IgD-negative memory B cell (primary cell): ENCODE measurements around the gene PLPP4. TPM values are rescaled to one million over a fixed set of nuclear protein-coding genes. Genes with fewer than 3 reads are reported as not detected.

ENCODE experiments used
- H3K27ac Mint-ChIP-seq, 3 donors: one replicate each; pipeline ENCODE4 v1.8.0; 2020 to 2022; ENCODE audit warnings: mild to moderate bottlenecking in 3 of 3, mixed read lengths in 3 of 3, moderate library complexity in 1 of 3
- H3K27me3 Mint-ChIP-seq: one replicate; pipeline ENCODE4 v1.8.0; 2021; ENCODE audit warnings: mixed read lengths
- H3K36me3 Mint-ChIP-seq: one replicate; pipeline ENCODE4 v1.8.0; 2020; ENCODE audit warnings: mild to moderate bottlenecking, mixed read lengths
- H3K4me1 Mint-ChIP-seq, 3 donors: one replicate each; pipeline ENCODE4 v1.8.0; 2020 to 2022; ENCODE audit warnings: mixed read lengths in 3 of 3, mild to moderate bottlenecking in 1 of 3
- H3K4me3 Mint-ChIP-seq, 4 donors: one replicate each; pipeline ENCODE4 v1.8.0; 2020 to 2022; ENCODE audit warnings: mild to moderate bottlenecking in 4 of 4, mixed read lengths in 4 of 4, moderate library complexity in 3 of 4
- H3K9me3 Mint-ChIP-seq, 3 donors: one replicate each; pipeline ENCODE4 v1.8.0; 2020 to 2021; ENCODE audit warnings: mixed read lengths in 3 of 3, mild to moderate bottlenecking in 1 of 3
- polyA plus RNA-seq: library from polyadenylated mRNA; unstranded; fragments of 300-500 nt; fragmentation: Illumina TruSeq; gene quantifications from one replicate; pipeline ENCODE4 v1.2.3, GENCODE V29; 2021

The PLPP4 gene
- polyA plus RNA-seq, 1 donor from 2014 or later: not detected

DNA sequence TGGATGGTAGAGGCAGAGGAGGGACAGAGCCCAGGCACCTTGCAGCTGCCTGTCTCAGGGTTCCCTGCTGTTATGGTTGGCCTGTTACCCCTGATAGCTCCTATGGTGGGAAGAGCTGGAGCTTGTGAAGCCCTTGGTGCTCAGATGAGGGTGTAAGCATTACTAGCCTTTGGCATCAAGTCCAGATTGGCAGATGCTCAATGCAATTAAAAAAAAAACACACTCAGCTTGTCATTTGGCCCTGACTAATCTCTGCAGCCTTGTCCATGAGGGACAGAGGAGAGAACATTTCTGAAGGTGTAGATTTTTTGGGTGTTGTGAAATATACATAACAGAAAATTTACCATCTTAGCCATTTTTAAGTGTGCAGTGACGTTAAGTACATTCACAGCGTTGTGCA, 86.3 kb downstream of the PLPP4 start:
- peaks cover 0 to 5% (median 3%) of the 10 kb centered on the region in 3 donors for H3K9me3 Mint-ChIP-seq
- no peaks in the 10 kb centered on the region for H3K4me1 Mint-ChIP-seq
- H3K27ac Mint-ChIP-seq: no peak overlapping the region

DNA sequence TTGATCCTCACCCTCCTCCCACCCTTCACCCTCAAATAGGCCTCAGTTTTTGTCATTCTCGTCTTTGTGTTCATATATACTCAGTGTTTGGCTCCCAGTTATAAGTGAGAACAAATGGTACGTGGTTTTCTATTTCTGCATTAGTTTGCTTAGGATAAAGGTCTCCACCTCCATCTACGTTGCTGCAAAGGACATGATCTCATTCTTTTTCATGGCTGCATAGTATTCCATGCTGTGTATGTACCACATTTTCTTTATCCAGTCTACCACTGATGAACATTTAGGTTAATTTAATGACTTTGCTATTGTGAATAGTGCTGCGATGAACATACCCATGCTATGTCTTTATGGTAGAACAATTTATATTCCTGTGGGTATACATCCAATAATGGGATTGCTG, 91.2 kb downstream of the PLPP4 start:
- no peaks in the 10 kb centered on the region for H3K4me1 Mint-ChIP-seq
- H3K27ac Mint-ChIP-seq: no peak overlapping the region
- H3K9me3 Mint-ChIP-seq: peaks cover 0 to 6% (median 5%) of the 10 kb centered on the region in 3 donors
- no peaks in the 10 kb centered on the region for H3K27me3 Mint-ChIP-seq
- no peak overlapping the region for H3K4me3 Mint-ChIP-seq
- H3K36me3 Mint-ChIP-seq: no peaks in the 10 kb centered on the region

More for the DNA sequence above, 86.3 kb downstream of the PLPP4 start:
- Mint-ChIP-seq H3K36me3 (no peaks in the 10 kb centered on the region), H3K27me3 (peaks cover 4% of the 10 kb centered on the region), H3K4me3 (no peak overlapping the region)

DNA sequence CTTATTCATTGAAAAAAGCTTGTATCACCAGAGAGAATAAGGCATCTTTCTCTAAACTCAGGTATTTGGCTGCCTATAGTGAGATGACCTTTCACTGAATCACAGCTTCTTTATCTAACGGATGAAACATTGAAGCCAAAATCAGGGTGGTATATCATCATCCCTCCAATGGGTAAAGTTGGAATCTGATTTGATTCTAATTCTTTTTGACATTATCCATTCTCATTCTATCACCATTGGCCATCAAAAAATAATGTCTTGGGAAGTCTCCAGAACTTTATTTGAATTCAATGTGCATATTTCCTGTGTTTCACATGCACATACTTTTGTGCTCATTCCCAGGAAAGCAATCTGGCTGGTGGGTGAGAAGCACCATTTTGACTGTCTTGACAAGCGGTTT, 95.2 kb downstream of the PLPP4 start:
- H3K9me3 Mint-ChIP-seq: peaks cover 4 to 18% (median 6%) of the 10 kb centered on the region in 3 donors
- no peak overlapping the region for H3K27ac Mint-ChIP-seq
- no peaks in the 10 kb centered on the region for H3K4me1 Mint-ChIP-seq
- H3K36me3 Mint-ChIP-seq: no peaks in the 10 kb centered on the region
- no peaks in the 10 kb centered on the region for H3K27me3 Mint-ChIP-seq
- no peak overlapping the region for H3K4me3 Mint-ChIP-seq

DNA sequence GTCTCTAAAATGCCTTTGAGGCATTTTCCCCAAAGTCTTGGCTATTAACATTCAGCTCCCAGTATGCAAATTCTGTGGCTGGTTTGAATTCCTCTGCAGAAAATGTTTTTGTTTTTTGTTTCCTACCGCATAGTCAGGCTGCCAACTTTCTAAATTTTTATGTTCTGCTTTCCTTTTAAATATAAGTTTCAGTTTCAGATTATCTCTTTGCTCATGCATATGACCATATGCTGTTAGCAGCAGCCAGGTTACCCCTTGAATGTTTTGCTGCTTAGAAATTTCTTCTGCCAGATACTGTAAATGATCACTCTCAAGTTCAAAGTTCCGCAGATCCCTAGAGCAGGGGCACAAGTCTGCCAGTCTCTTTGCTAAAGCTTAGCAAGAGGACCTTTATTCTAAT, 96.9 kb downstream of the PLPP4 start:
- H3K4me3 Mint-ChIP-seq: no peak overlapping the region
- no peaks in the 10 kb centered on the region for H3K4me1 Mint-ChIP-seq
- no peaks in the 10 kb centered on the region for H3K27me3 Mint-ChIP-seq
- peaks cover 2 to 13% (median 4%) of the 10 kb centered on the region in 3 donors for H3K9me3 Mint-ChIP-seq
- H3K36me3 Mint-ChIP-seq: no peaks in the 10 kb centered on the region
- no peak overlapping the region for H3K27ac Mint-ChIP-seq

DNA sequence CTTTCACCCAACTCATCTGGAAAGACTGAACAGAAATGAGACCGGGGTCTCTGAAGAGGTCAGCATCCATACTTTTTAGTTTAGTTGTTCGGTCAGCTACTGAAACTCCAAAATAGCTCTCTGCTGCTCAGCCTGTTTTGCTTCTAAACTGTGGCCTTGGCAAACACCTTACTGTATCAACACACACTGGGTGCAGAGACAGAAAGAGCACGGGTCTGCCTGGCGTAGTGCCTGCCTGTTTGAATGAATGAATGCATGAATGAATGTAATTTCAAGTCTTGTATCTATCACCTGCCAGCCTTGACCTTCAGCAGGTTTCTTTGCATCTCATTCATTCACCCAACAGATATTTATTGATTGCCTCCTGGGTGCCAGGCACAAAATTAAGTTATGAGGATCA, 98.4 kb downstream of the PLPP4 start:
- H3K4me1 Mint-ChIP-seq: no peaks in the 10 kb centered on the region
- no peak overlapping the region for H3K4me3 Mint-ChIP-seq
- no peaks in the 10 kb centered on the region for H3K27me3 Mint-ChIP-seq
- peaks cover 2 to 13% (median 4%) of the 10 kb centered on the region in 3 donors for H3K9me3 Mint-ChIP-seq
- no peaks in the 10 kb centered on the region for H3K36me3 Mint-ChIP-seq
- H3K27ac Mint-ChIP-seq: no peak overlapping the region

DNA sequence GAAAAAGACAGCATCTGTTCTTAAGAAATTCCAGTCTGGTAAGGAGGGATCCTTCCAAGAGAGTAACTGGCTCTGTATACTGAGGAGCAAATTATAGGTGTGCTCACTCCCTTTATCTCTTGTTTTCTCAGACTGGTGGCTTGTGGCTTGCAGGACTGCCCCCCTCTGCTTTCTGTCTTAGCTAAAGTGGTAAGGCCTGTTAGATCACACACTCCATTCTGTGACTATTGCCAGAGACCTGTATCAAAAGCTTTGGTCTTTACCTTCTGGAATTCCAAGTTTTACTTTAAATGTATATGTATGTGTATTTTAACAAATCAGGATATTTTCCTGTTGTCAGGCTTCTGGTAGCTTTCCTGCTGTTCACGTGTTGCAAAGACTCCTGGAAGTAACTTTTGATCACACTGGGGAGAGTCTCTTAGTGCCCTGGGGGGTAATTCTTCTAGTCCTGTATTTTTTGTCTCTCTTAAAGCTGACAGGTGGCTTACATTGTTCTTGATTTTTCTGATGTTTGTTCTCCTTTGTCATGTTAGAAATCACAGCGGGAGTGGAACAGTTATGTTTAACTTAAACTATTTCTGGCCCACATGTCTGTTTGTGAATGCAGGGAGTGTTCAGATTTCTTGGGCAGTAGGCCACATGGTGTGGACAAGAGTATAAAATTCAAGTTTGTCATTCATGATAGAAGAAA, 99.0 kb downstream of the PLPP4 start:
- Mint-ChIP-seq H3K36me3 (no peaks in the 10 kb centered on the region), H3K4me1 (no peaks in the 10 kb centered on the region), H3K4me3 (no peak overlapping the region), H3K27ac (no peak overlapping the region), H3K9me3 (peaks cover 2 to 13% (median 4%) of the 10 kb centered on the region in 3 donors), H3K27me3 (no peaks in the 10 kb centered on the region)

DNA sequence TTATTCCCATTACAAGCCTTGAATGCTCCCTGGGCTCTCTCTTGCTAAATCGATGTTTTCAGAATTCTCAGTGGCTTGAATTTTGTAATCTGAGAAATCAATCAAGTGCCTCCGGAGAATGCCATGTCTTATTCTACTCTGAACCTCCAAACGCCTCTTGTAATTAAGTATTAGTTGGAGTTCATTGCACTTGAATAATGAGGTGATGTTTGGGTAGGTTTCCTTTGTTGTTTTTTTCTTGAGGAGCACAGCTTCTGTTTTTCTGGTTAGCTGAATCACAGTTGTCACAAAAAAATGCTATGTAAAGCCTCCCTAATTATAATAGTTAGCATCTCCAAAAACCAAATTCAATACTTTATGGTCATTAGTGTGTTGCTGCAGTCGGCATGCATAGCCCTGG, 100.3 kb downstream of the PLPP4 start:
- no peaks in the 10 kb centered on the region for H3K36me3 Mint-ChIP-seq
- H3K27me3 Mint-ChIP-seq: no peaks in the 10 kb centered on the region
- no peak overlapping the region for H3K27ac Mint-ChIP-seq
- H3K9me3 Mint-ChIP-seq: peaks cover 2 to 13% (median 5%) of the 10 kb centered on the region in 3 donors
- no peak overlapping the region for H3K4me3 Mint-ChIP-seq
- no peaks in the 10 kb centered on the region for H3K4me1 Mint-ChIP-seq

DNA sequence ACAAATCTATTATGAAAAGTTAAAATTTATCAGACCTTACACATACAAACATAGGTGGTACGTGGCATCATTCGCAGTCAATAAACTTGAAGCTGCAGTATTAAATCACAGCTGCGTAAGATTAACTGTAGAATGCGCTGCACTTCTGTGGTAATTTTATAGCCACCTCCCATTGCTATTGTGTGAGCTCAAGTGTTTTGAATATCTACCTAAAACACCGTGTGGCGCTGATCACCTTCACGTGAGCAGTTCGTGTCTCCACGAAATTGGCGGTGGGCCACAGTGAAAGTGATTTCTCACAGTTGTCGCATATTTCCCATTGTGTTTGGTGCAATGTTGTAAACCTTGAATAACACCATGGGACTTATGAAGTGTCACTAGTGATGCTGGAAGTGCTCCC, 102.8 kb downstream of the PLPP4 start:
- Mint-ChIP-seq H3K27me3 (no peaks in the 10 kb centered on the region), H3K4me3 (no peak overlapping the region), H3K4me1 (no peaks in the 10 kb centered on the region), H3K36me3 (no peaks in the 10 kb centered on the region), H3K9me3 (peaks cover 2 to 6% (median 2%) of the 10 kb centered on the region in 3 donors), H3K27ac (no peak overlapping the region)

DNA sequence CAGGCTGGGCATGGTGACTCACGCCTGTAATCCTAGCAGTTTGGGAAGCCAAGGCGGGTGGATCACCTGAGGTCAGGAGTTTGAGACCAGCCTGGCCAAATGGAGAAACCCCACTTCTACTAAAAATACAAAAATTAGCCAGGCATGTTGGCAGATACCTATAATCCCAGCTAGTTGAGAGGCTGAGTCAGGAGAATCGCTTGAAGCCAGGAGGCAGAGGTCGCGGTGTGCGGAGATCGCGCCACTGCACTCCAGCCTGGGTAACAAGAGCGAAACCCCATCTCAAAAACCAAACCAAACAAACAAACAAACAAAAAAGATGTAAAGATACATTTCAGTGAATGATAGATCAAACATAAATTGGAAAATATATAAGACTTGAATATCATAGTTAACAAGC, 105.9 kb downstream of the PLPP4 start:
- H3K4me1 Mint-ChIP-seq: no peaks in the 10 kb centered on the region

DNA sequence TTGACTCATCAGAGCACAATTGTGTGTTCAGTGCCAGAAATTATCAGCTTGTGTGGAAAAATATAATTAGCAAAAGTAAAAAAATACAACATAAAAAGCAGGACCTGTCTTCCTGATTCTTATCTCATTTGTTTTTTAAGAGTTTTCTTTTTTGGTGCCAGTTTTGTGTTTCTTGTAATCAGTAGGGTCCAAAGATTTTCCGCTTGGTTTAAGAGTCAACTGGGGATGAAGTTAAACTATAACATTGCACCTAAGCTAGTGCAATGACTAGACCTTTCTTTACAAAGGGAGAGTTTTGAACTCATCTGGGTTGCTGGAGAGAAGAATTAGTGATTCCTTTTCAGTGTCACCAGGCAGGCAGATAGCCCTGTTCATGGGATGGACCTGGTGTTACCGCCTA, 113.4 kb downstream of the PLPP4 start:
- Mint-ChIP-seq H3K27ac (no peak overlapping the region), H3K36me3 (no peaks in the 10 kb centered on the region), H3K27me3 (peaks cover 2% of the 10 kb centered on the region), H3K4me3 (no peak overlapping the region), H3K4me1 (no peaks in the 10 kb centered on the region), H3K9me3 (no peaks in the 10 kb centered on the region)

More for the DNA sequence above, 105.9 kb downstream of the PLPP4 start:
- H3K27me3 Mint-ChIP-seq: peaks cover 2% of the 10 kb centered on the region
- H3K4me3 Mint-ChIP-seq: no peak overlapping the region
- H3K27ac Mint-ChIP-seq: no peak overlapping the region
- peaks cover 0 to 5% (median 0%) of the 10 kb centered on the region in 3 donors for H3K9me3 Mint-ChIP-seq
- H3K36me3 Mint-ChIP-seq: no peaks in the 10 kb centered on the region

DNA sequence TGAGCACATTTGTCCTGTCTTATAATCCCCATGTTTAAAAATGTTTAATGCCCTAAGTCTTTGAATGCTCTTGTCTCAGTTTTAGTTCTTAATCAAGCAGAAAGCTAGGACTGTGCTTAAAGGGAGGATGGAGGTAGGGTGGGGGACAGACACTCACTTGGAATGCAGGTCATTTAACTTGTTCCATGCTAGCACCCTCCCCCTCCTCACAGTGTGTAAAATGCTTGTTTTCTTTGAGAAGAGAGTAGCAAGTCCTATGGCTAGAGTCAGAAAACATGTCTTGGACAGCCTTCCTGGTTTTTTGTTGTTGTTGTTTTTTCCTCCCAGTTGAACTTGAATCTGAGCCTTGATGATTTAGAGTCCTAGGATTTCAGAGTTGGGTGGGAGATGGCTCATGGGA, 114.2 kb downstream of the PLPP4 start:
- H3K4me1 Mint-ChIP-seq: no peaks in the 10 kb centered on the region
- H3K36me3 Mint-ChIP-seq: no peaks in the 10 kb centered on the region
- H3K27me3 Mint-ChIP-seq: peaks cover 2% of the 10 kb centered on the region
- no peaks in the 10 kb centered on the region for H3K9me3 Mint-ChIP-seq
- no peak overlapping the region for H3K27ac Mint-ChIP-seq
- H3K4me3 Mint-ChIP-seq: no peak overlapping the region

DNA sequence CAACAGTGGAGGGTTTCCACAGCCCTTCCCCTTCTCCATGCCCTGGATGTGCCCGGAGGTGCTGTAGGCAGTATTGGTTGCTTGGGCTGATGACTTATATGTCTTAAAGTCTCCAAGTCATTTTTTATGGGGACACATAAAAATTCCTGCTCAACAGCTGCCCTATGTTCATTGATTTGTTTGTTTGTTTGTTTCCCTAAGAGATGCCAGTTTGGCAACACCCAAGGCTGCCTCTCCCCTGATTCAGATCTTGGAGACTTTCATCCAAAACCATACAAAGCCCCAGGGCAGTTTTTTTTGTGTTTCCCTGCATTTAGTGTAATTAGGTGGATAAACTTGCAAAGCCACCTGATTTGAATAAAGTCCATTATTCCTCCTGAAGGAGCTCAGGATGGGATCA, 115.3 kb downstream of the PLPP4 start:
- Mint-ChIP-seq H3K27me3 (peaks cover under 1% of the 10 kb centered on the region), H3K9me3 (no peaks in the 10 kb centered on the region), H3K36me3 (no peaks in the 10 kb centered on the region), H3K4me3 (no peak overlapping the region), H3K4me1 (no peaks in the 10 kb centered on the region), H3K27ac (no peak overlapping the region)

DNA sequence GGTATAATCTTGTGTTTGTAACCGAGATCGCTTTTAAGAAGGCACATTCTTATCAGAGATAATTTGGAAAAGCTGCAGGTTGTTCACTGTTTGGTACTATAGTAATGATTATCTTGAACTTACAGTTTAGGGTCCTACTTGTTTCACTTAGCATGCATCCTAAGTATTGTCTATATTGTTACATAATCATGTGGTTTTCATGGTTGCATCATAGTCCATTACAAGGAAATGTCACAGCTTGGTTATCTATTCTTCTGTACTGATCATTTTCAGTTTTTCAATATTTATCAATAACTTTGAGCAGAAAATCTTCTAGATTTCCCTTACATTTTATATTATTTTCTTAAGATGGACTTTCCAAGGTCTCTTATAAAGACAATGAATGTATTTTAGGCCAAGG, 116.3 kb downstream of the PLPP4 start:
- Mint-ChIP-seq H3K4me3 (no peak overlapping the region), H3K36me3 (no peaks in the 10 kb centered on the region), H3K9me3 (no peaks in the 10 kb centered on the region), H3K27ac (no peak overlapping the region), H3K4me1 (no peaks in the 10 kb centered on the region), H3K27me3 (no peaks in the 10 kb centered on the region)

DNA sequence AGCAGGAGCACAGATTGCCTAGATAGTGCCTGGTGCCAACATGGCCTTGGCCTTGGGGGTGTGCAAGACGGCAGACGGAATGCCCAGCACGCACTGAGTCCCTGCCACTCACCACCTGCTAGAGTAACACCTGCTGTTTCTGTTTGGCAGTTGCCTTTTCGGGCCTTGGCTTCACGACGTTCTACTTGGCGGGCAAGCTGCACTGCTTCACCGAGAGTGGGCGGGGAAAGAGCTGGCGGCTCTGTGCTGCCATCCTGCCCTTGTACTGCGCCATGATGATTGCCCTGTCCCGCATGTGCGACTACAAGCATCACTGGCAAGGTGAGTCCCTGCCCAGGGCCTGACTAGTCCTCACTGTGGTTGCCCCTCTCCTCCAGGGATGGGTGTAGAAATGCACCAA, 118.0 kb downstream of the PLPP4 start:
- Mint-ChIP-seq H3K9me3 (no peaks in the 10 kb centered on the region), H3K4me1 (no peaks in the 10 kb centered on the region), H3K4me3 (no peak overlapping the region), H3K27ac (no peak overlapping the region), H3K36me3 (no peaks in the 10 kb centered on the region), H3K27me3 (no peaks in the 10 kb centered on the region)

DNA sequence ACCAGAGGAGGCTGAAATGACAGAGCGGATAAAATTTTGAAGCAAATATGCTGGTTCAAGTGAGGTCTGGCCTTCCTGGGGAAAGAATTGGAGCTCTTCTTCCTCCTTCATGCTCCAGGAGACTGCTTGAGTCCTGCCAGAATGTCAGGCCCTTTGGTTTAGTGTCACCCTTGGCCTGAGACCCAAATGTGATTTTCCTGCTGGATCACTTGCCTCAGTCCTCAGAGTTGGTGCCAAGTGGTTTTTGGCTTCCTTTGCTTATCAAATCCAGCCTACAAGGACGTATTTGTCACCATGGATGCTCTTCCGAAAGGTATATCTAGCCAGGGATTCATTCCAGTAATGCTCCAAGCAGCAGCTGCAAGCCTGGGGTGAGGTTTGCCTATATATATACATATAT, 118.4 kb downstream of the PLPP4 start:
- H3K27me3 Mint-ChIP-seq: no peaks in the 10 kb centered on the region
- no peaks in the 10 kb centered on the region for H3K4me1 Mint-ChIP-seq
- H3K27ac Mint-ChIP-seq: no peak overlapping the region
- H3K9me3 Mint-ChIP-seq: no peaks in the 10 kb centered on the region
- no peak overlapping the region for H3K4me3 Mint-ChIP-seq
- H3K36me3 Mint-ChIP-seq: no peaks in the 10 kb centered on the region

DNA sequence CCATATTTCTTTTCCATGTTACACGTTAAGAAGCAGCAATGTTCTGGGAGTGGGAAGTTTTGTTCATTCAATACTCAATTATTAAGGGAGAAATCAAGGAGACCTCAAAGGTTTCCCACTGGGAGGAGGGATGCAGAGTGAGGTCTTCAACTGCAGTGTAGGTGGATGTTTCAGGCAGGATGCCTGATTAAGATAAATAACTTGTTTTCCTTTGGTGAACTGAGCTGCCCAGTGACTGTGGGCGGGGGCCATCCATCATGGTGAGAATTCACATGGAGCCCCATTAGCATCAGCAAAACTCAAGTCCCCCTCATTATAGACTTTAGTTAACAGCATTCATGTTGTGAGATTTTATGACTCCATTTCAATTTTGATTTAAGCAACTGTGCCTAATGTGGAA, 121.1 kb downstream of the PLPP4 start:
- Mint-ChIP-seq H3K9me3 (no peaks in the 10 kb centered on the region), H3K27ac (no peak overlapping the region), H3K27me3 (no peaks in the 10 kb centered on the region), H3K4me3 (no peak overlapping the region), H3K4me1 (no peaks in the 10 kb centered on the region), H3K36me3 (no peaks in the 10 kb centered on the region)
